GM23338 (cell line): ENCODE measurements around the gene KCNF1. TPM values are rescaled to one million over a fixed set of nuclear protein-coding genes. Genes with fewer than 3 reads are reported as not detected.

ENCODE experiments used
- ATAC-seq: fragments of 200-7000 bp; cut with Tn5 transposase; 3 replicates; pipeline ENCODE4 v1.9.1; 2020
- DNase-seq: peaks from one replicate; pipeline ENCODE4 v3.0.0-alpha.2; 2015; ENCODE audit warnings: low spot score
- H2AFZ ChIP-seq: fragments of 200-600 bp; sonication (generic); 2 replicates; pipeline ENCODE4 v1.8.0; 2016; ENCODE audit warnings: antibody characterized with exemption, mild to moderate bottlenecking, moderate library complexity
- H3F3A ChIP-seq: fragments of 200-600 bp; sonication (generic); replicated peaks from 2 replicates; pipeline ENCODE4 v1.8.0; 2017; ENCODE audit warnings: antibody characterized with exemption, mixed run types, low read depth
- H3K27ac ChIP-seq: fragments of 200-600 bp; sonication (generic); 2 replicates; pipeline ENCODE4 v1.6.1; 2016; ENCODE audit warnings: low read depth
- H3K27me3 ChIP-seq: fragments of 200-600 bp; sonication (generic); 2 replicates; pipeline ENCODE4 v1.8.0; 2016; ENCODE audit warnings: mild to moderate bottlenecking, mixed run types, moderate library complexity; ENCODE audit not compliant: insufficient read depth
- H3K36me3 ChIP-seq: fragments of 200-600 bp; sonication (generic); 2 replicates; pipeline ENCODE4 v1.8.0; 2016; ENCODE audit warnings: mild to moderate bottlenecking; ENCODE audit not compliant: insufficient read depth
- H3K4me1 ChIP-seq: fragments of 200-600 bp; sonication (generic); 2 replicates; pipeline ENCODE4 v1.8.0; 2016; ENCODE audit warnings: mild to moderate bottlenecking, moderate library complexity; ENCODE audit not compliant: insufficient read depth
- H3K4me2 ChIP-seq: fragments of 200-600 bp; sonication (generic); 2 replicates; pipeline ENCODE4 v1.7.1; 2017; ENCODE audit warnings: mixed run types
- H3K4me3 ChIP-seq: fragments of 200-600 bp; sonication (generic); 2 replicates; pipeline ENCODE4 v1.6.1; 2016; ENCODE audit warnings: mixed run types
- H3K79me2 ChIP-seq: fragments of 200-600 bp; sonication (generic); replicated peaks from 2 replicates; pipeline ENCODE4 v1.8.0; 2017; ENCODE audit warnings: mild to moderate bottlenecking; ENCODE audit not compliant: insufficient read depth
- H3K9me2 ChIP-seq: fragments of 200-600 bp; sonication (generic); 2 replicates; pipeline ENCODE4 v1.8.0; 2017; ENCODE audit not compliant: insufficient read depth
- H4K20me1 ChIP-seq: fragments of 200-600 bp; sonication (generic); replicated peaks from 2 replicates; pipeline ENCODE4 v1.8.0; 2017; ENCODE audit warnings: mild to moderate bottlenecking; ENCODE audit not compliant: insufficient read depth
- H3K27ac Mint-ChIP-seq: 2 replicates; pipeline ENCODE4 v1.8.0; 2020; ENCODE audit warnings: inconsistent platforms, mild to moderate bottlenecking, moderate library complexity, mixed read lengths
- H3K27me3 Mint-ChIP-seq: 3 replicates; pipeline ENCODE4 v1.8.0; 2022; ENCODE audit warnings: low read depth, mild to moderate bottlenecking, moderate library complexity, mixed read lengths, inconsistent platforms; ENCODE audit not compliant: insufficient read depth, poor library complexity
- H3K36me3 Mint-ChIP-seq: 3 replicates; pipeline ENCODE4 v1.8.0; 2021; ENCODE audit warnings: low read depth, mild to moderate bottlenecking, inconsistent platforms, moderate library complexity, mixed read lengths
- H3K4me1 Mint-ChIP-seq: 3 replicates; pipeline ENCODE4 v1.8.0; 2020; ENCODE audit warnings: mild to moderate bottlenecking, inconsistent platforms, mixed read lengths
- H3K4me3 Mint-ChIP-seq: 3 replicates; pipeline ENCODE4 v1.8.0; 2021; ENCODE audit warnings: moderate library complexity, mild to moderate bottlenecking, inconsistent platforms, mixed read lengths
- H3K9me3 Mint-ChIP-seq: 3 replicates; pipeline ENCODE4 v1.8.0; 2020; ENCODE audit warnings: moderate library complexity, mild to moderate bottlenecking, inconsistent platforms, mixed read lengths
- CREB1 ChIP-seq: fragments of 250-450 bp; sonication (Bioruptor Pico); IDR thresholded peaks from 2 replicates; pipeline ENCODE4 v1.5.0; 2020; ENCODE audit warnings: low read depth, mild to moderate bottlenecking, moderate library complexity
- NANOG ChIP-seq: IDR thresholded peaks from 2 replicates; pipeline ENCODE4 v1.6.1; 2016; ENCODE audit warnings: antibody characterized with exemption, borderline replicate concordance
- REST ChIP-seq: IDR thresholded peaks from one replicate; pipeline ENCODE4 v1.6.1; 2018; ENCODE audit warnings: antibody characterized with exemption; ENCODE audit not compliant: unreplicated experiment
- ZNF114 ChIP-seq: fragments of 250-450 bp; sonication (Bioruptor Pico); IDR thresholded peaks from 2 replicates; pipeline ENCODE4 v1.5.0; 2020; ENCODE audit warnings: mild to moderate bottlenecking, moderate library complexity
- ZNF331 ChIP-seq: fragments of 250-450 bp; sonication (Bioruptor Pico); IDR thresholded peaks from 2 replicates; pipeline ENCODE4 v1.5.0; 2020; ENCODE audit warnings: low read depth, mild to moderate bottlenecking, moderate library complexity
- polyA plus RNA-seq: library from polyadenylated mRNA; unstranded; fragments of >200 nt; fragmentation: Nextera tagmentation; extraction: Ambion mirVana; gene quantifications from 2 replicates; pipeline ENCODE4 v1.2.1, GENCODE V29; 2016
- small RNA-seq: library from RNA; depleted of rRNA; stranded (forward); fragments of <200 nt; gene quantifications from one replicate; pipeline ENCODE3, GENCODE V24; 2014; ENCODE audit warnings: low replicate concordance
- total RNA-seq: library from RNA; depleted of rRNA; stranded (reverse); fragments of >200 nt; shearing (Covaris generic); gene quantifications from 2 replicates; pipeline ENCODE4 v1.2.3, GENCODE V29; 2014; rRNA removed

The KCNF1 gene
- total and polyA plus RNA-seq, 2 experiments from 2014 or later = 0.11 to 1.5 TPM

- no peak overlapping the region for H3K27ac Mint-ChIP-seq
- H3K9me3 Mint-ChIP-seq = no peaks in the 10 kb centered on the region
- H3K4me3 Mint-ChIP-seq = no peak overlapping the region
- H3K36me3 Mint-ChIP-seq = no peaks in the 10 kb centered on the region
- Histone ChIP-seq H3K27ac (no peak overlapping the region), H3K4me3 (no peak overlapping the region), H3K27me3 (no peaks in the 10 kb centered on the region), H3K36me3 (no peaks in the 10 kb centered on the region), H4K20me1 (no peaks in the 10 kb centered on the region), H3K79me2 (no peaks in the 10 kb centered on the region), H3K9me2 (no peaks in the 10 kb centered on the region), H3K4me2 (no peak overlapping the region), H3K4me1 (no peaks in the 10 kb centered on the region), H2AFZ (no peak overlapping the region), H3F3A (no peaks in the 10 kb centered on the region)
- H3K4me1 Mint-ChIP-seq = peaks cover 5% of the 10 kb centered on the region; the same call in 1 of the 3 replicates
- ATAC-seq = no peak
- no peak for DNase-seq
- TF ChIP-seq CREB1 (CRISPR knock-in tag) = no peak
- no peak for TF ChIP-seq ZNF331 (CRISPR knock-in tag)
- TF ChIP-seq NANOG = no peak
- TF ChIP-seq REST = no peak
- no peak for TF ChIP-seq ZNF114 (CRISPR knock-in tag)
- peaks cover 10% of the 10 kb centered on the region for H3K27me3 Mint-ChIP-seq
Observed at GRCh38 chr2:10963155-10963554, 51.4 kb downstream of the KCNF1 start.

Small RNAs within 50 kb of the gene (small RNA-seq; reads per million reads assigned to genes)
- not detected for gene AC079587.1

Other genes with a start within 250 kb of the KCNF1 start
- 41.2 and 48.8 TPM in 2 replicates for gene NOL10, start 222.0 kb upstream of the KCNF1 start, total RNA-seq
- gene NOL10, start 222.0 kb upstream of the KCNF1 start, polyA plus RNA-seq = 19.5 and 30.6 TPM in 2 replicates
- 0.14 and 0.35 TPM in 2 replicates for gene ATP6V1C2, start 190.3 kb upstream of the KCNF1 start, total RNA-seq
- 1.5 and 2.1 TPM in 2 replicates for gene ATP6V1C2, start 190.3 kb upstream of the KCNF1 start, polyA plus RNA-seq
- gene PDIA6, start 99.1 kb upstream of the KCNF1 start, total RNA-seq = 374 and 382 TPM in 2 replicates
- 284 and 331 TPM in 2 replicates for gene PDIA6, start 99.1 kb upstream of the KCNF1 start, polyA plus RNA-seq
- 16.5 and 18.4 TPM in 2 replicates for gene SLC66A3, start 243.5 kb downstream of the KCNF1 start, total RNA-seq
- gene SLC66A3, start 243.5 kb downstream of the KCNF1 start, polyA plus RNA-seq = 13.7 TPM in 2 replicates